K562 (cell line): ENCODE measurements around the gene ELF2. TPM values are rescaled to one million over a fixed set of nuclear protein-coding genes. Genes with fewer than 3 reads are reported as not detected.

Experiments used
- BRF2 ChIP-seq: IDR thresholded peaks from 3 replicates; pipeline ENCODE4 v1.6.1; 2011; ENCODE audit warnings: borderline replicate concordance, mild to moderate bottlenecking; ENCODE audit not compliant: insufficient read length, insufficient read depth
- CAMTA2 ChIP-seq: fragments of 250-450 bp; sonication (Bioruptor Pico); conservative IDR thresholded peaks from 2 replicates; pipeline ENCODE4 v1.5.1; 2022
- CC2D1A ChIP-seq: fragments of 450-650 bp; IDR thresholded peaks from 2 replicates; pipeline ENCODE4 v1.6.1; 2017; ENCODE audit warnings: mild to moderate bottlenecking
- CGGBP1 ChIP-seq: fragments of 250-450 bp; sonication (Bioruptor Pico); IDR thresholded peaks from 2 replicates; pipeline ENCODE4 v1.9.0; 2021; ENCODE audit warnings: mild to moderate bottlenecking
- FOXJ2 ChIP-seq: fragments of 200-800 bp; sonication (Bioruptor generic); IDR thresholded peaks from 2 replicates; pipeline ENCODE4 v1.6.1; 2016; ENCODE audit warnings: missing genetic modification characterization, missing compliant biosample characterization
- ILF3 ChIP-seq: fragments of 450-650 bp; IDR thresholded peaks from 2 replicates; pipeline ENCODE4 v1.6.1; 2018; ENCODE audit warnings: antibody characterized with exemption, mild to moderate bottlenecking, moderate library complexity, borderline replicate concordance
- KLF1 ChIP-seq: fragments of 450-650 bp; IDR thresholded peaks from 2 replicates; pipeline ENCODE4 v1.6.1; 2016; ENCODE audit warnings: missing genetic modification characterization, missing compliant biosample characterization
- MAZ ChIP-seq, 2 experiments: fragments of 450-650 bp in 1 of 2; sonication (generic) in 1 of 2; formaldehyde crosslinking; IDR thresholded peaks in 1 of 2; conservative IDR thresholded peaks in 1 of 2; 2 replicates each; pipeline versions ENCODE4 v1.4.0 to v1.5.0; 2020; ENCODE audit warnings: mild to moderate bottlenecking in 1 of 2, missing genetic modification reagents in 1 of 2
- NBN ChIP-seq: fragments of 450-650 bp; IDR thresholded peaks from 2 replicates; pipeline ENCODE4 v1.6.1; 2016; ENCODE audit warnings: low read depth, mild to moderate bottlenecking
- OTX1 ChIP-seq: fragments of 450-650 bp; formaldehyde crosslinking; IDR thresholded peaks from 2 replicates; pipeline ENCODE4 v1.4.0; 2022; ENCODE audit warnings: mild to moderate bottlenecking
- RAD51 ChIP-seq: fragments of 450-650 bp; IDR thresholded peaks from 2 replicates; pipeline ENCODE4 v1.7.1; 2016; ENCODE audit warnings: low read depth, mild to moderate bottlenecking, borderline replicate concordance
- RBM17 ChIP-seq: fragments of 200-400 bp; formaldehyde crosslinking; IDR thresholded peaks from 2 replicates; pipeline ENCODE4 v1.6.1; 2017; ENCODE audit warnings: low read depth, mild to moderate bottlenecking, low read length, borderline replicate concordance
- USF2 ChIP-seq: sonication (generic); formaldehyde crosslinking; IDR thresholded peaks from 2 replicates; pipeline ENCODE4 v1.5.0; 2020; ENCODE audit warnings: missing genetic modification reagents
- YBX1 ChIP-seq: fragments of 450-650 bp; IDR thresholded peaks from 2 replicates; pipeline ENCODE4 v1.7.1; 2016; ENCODE audit warnings: mild to moderate bottlenecking
- ZBTB43 ChIP-seq: sonication (generic); formaldehyde crosslinking; IDR thresholded peaks from 2 replicates; pipeline ENCODE4 v1.8.0; 2023; ENCODE audit warnings: mild to moderate bottlenecking, missing genetic modification reagents
- ZNF134 ChIP-seq: fragments of 250-450 bp; sonication (Bioruptor Pico); conservative IDR thresholded peaks from 2 replicates; pipeline ENCODE4 v1.4.0; 2020
- ZNF253 ChIP-seq: fragments of 250-450 bp; sonication (Bioruptor Pico); conservative IDR thresholded peaks from 2 replicates; pipeline ENCODE4 v1.6.1; 2021; ENCODE audit warnings: mild to moderate bottlenecking
- ZNF311 ChIP-seq: fragments of 250-450 bp; sonication (Bioruptor Pico); IDR thresholded peaks from 2 replicates; pipeline ENCODE4 v1.4.0; 2020; ENCODE audit warnings: mild to moderate bottlenecking, moderate library complexity
- ZNF398 ChIP-seq: fragments of 250-450 bp; sonication (Bioruptor Pico); IDR thresholded peaks from 2 replicates; pipeline ENCODE4 v1.8.0; 2021; ENCODE audit warnings: moderate library complexity, mild to moderate bottlenecking, inconsistent platforms
- ZNF707 ChIP-seq: fragments of 250-450 bp; sonication (Bioruptor Pico); conservative IDR thresholded peaks from 2 replicates; pipeline ENCODE4 v1.8.0; 2022; ENCODE audit warnings: inconsistent platforms, mild to moderate bottlenecking, moderate library complexity
- ZNF740 ChIP-seq, 3 experiments: fragments of 200-800 bp in 1 of 3; sonication (Bioruptor generic) in 1 of 3; sonication (generic) in 1 of 3; formaldehyde crosslinking in 1 of 3; IDR thresholded peaks; 2 replicates each; pipeline versions ENCODE4 v1.6.1 to v1.8.0; 2016 to 2022; ENCODE audit warnings: mild to moderate bottlenecking in 2 of 3, missing compliant biosample characterization in 2 of 3, missing genetic modification characterization in 2 of 3, missing genetic modification reagents in 1 of 3
- polyA plus RNA-seq, 8 experiments: library from polyadenylated mRNA; depleted of rRNA in 4 of 8; stranded (reverse) in 5 of 8; unstranded in 3 of 8; fragments of >200 nt; fragmentation: Nextera tagmentation in 2 of 8; fragmentation: Illumina TruSeq in 1 of 8; extraction: Ambion mirVana in 2 of 8; extraction: Trizol in 1 of 8; gene quantifications; 2 replicates each; pipeline versions ENCODE4 v1.2.1 to v1.2.3, GENCODE V29; 2011 to 2014; ENCODE audit warnings: inconsistent platforms in 1 of 8, missing spikeins in 1 of 8
- total RNA-seq, 7 experiments: library from RNA; depleted of rRNA in 6 of 7; stranded (reverse); fragments of >200 nt in 6 of 7; fragmentation: Illumina TruSeq in 2 of 7; extraction: Trizol in 2 of 7; gene quantifications; 2 replicates each; pipeline versions ENCODE4 v1.2.1 to v1.2.3, GENCODE V29; 2011 to 2021; ENCODE audit warnings: low replicate concordance in 1 of 7

The ELF2 gene
- total and polyA plus RNA-seq, 9 of the 15 experiments (the other 6 are each of a cell fraction or from before 2014, with no cell fraction given): 9.4 to 58.7 (median 41.6) TPM

GRCh38 chr4:139083956-139084803 is 92.8 kb downstream of the ELF2 start (continued):
- peak; percentile 91 for TF ChIP-seq ZBTB43 (CRISPR knock-in tag)
- TF ChIP-seq OTX1 (CRISPR knock-in tag): no peak
- no peak for TF ChIP-seq ZNF311
- no peak for TF ChIP-seq CC2D1A
- TF ChIP-seq YBX1: no peak
- TF ChIP-seq RBM17: no peak
- TF ChIP-seq CAMTA2 (CRISPR knock-in tag): no peak
- TF ChIP-seq RAD51: no peak
- TF ChIP-seq ZNF740 (CRISPR knock-in tag; IDR thresholded peaks at IDR 0.05): peak; percentile 94
- TF ChIP-seq ZNF740 (tag; IDR thresholded peaks at IDR 0.05): peak in 1 of 2 experiments; percentile 41; a peak in 2 of 4 replicates
- TF ChIP-seq KLF1 (tag): no peak
- no peak for TF ChIP-seq ZNF253 (CRISPR knock-in tag)
- TF ChIP-seq ZNF707 (CRISPR knock-in tag): no peak
- no peak for TF ChIP-seq BRF2
- TF ChIP-seq FOXJ2 (tag): no peak
- TF ChIP-seq NBN: 0 out of 2 replicates have a peak, but pooled peaks have one; percentile 52
- TF ChIP-seq MAZ (CRISPR knock-in tag; conservative IDR thresholded peaks at IDR 0.05 in 1 of 2, IDR thresholded peaks at IDR 0.05 in 1 of 2): 0 out of 4 replicates have a peak, but pooled peaks have one; percentile 6 to 39
- no peak for TF ChIP-seq ZNF134
- no peak for TF ChIP-seq ZNF398
- TF ChIP-seq CGGBP1: no peak
- TF ChIP-seq ILF3: no peak
- TF ChIP-seq USF2 (CRISPR knock-in tag): no peak
